Spleen (tissue), 11 donors: Measurements from ENCODE around the gene THOC6. TPM values are rescaled to one million over a fixed set of nuclear protein-coding genes. Genes with fewer than 3 reads are reported as not detected.

Source experiments
- DNase-seq: peaks from one replicate; pipeline ENCODE4 v3.0.0-alpha.2; 2020
- H3K27ac ChIP-seq, 8 donors: fragments of 200-600 bp; sonication (generic) in 7 of 8; 1 replicate in 4 of 8; 2 replicates in 4 of 8; pipeline versions ENCODE4 v1.5.0 to v1.8.0; 2016 to 2021; ENCODE audit warnings: inconsistent platforms in 4 of 8, mild to moderate bottlenecking in 4 of 8, moderate library complexity in 1 of 8
- H3K27me3 ChIP-seq, 7 donors: fragments of 200-600 bp; sonication (generic) in 6 of 7; replicated peaks in 1 of 7; 1 replicate in 4 of 7; 2 replicates in 3 of 7; pipeline versions ENCODE4 v1.5.0 to v1.8.0; 2016 to 2021; ENCODE audit warnings: inconsistent platforms in 3 of 7, mild to moderate bottlenecking in 1 of 7
- H3K36me3 ChIP-seq, 6 donors: fragments of 200-600 bp; sonication (generic) in 5 of 6; 1 replicate in 4 of 6; 2 replicates in 2 of 6; pipeline versions ENCODE4 v1.5.0 to v1.8.0; 2016 to 2021; ENCODE audit warnings: inconsistent platforms in 2 of 6
- H3K4me1 ChIP-seq, 6 donors: fragments of 200-600 bp; sonication (generic) in 5 of 6; 1 replicate in 3 of 6; 2 replicates in 3 of 6; pipeline versions ENCODE4 v1.5.0 to v1.8.0; 2016 to 2021; ENCODE audit warnings: inconsistent platforms in 3 of 6
- H3K4me3 ChIP-seq, 8 donors: fragments of 200-600 bp; sonication (generic) in 7 of 8; 1 replicate in 4 of 8; 2 replicates in 4 of 8; pipeline versions ENCODE4 v1.5.0 to v1.8.0; 2016 to 2021; ENCODE audit warnings: inconsistent platforms in 4 of 8, mild to moderate bottlenecking in 4 of 8, moderate library complexity in 2 of 8
- H3K9me3 ChIP-seq, 8 donors: fragments of 200-600 bp; sonication (generic) in 7 of 8; 1 replicate in 4 of 8; 2 replicates in 4 of 8; pipeline versions ENCODE4 v1.5.0 to v1.8.0; 2016 to 2021; ENCODE audit warnings: inconsistent platforms in 4 of 8
- POLR2A ChIP-seq, 3 donors: fragments of 450-650 bp; IDR thresholded peaks; one replicate each; pipeline ENCODE4 v1.5.1; 2017; ENCODE audit warnings: antibody characterized with exemption in 3 of 3, mild to moderate bottlenecking in 1 of 3
- POLR2AphosphoS5 ChIP-seq, 3 donors: sonication (generic); formaldehyde crosslinking; IDR thresholded peaks; one replicate each; pipeline ENCODE4 v1.5.1; 2017; ENCODE audit warnings: antibody characterized with exemption in 3 of 3
- WGBS, 5 donors: extraction: QIAGEN DNeasy Blood & Tissue Kit in 3 of 5; methylation state at CpG; one replicate each; pipeline versions ENCODE4 v1.1.5 to v1.1.7; 2013 to 2018; 5-methylcytosine and 5-hydroxymethylcytosine counted together
- intact Hi-C: fragments of 100-400 bp; cut with DNase I; formaldehyde crosslinking; loops from one replicate; pipeline ENCODE4 v1.15.0; 2023; ENCODE audit warnings: low total_unique reads
- polyA plus RNA-seq, 3 donors: library from polyadenylated mRNA; stranded (reverse); fragments of 200-250 nt; gene quantifications; one replicate each; pipeline ENCODE4 v1.2.1, GENCODE V29; 2013
- total RNA-seq, 7 donors: library from RNA; depleted of rRNA in 3 of 7; stranded (reverse); fragments of >200 nt in 3 of 7; fragmentation: NEBNext Ultra II Directional in 4 of 7; extraction: Animal tissue kit (Norgen Biotek cat#: 25700) in 4 of 7; gene quantifications; one replicate each; pipeline versions ENCODE4 v1.1.0 to v1.2.1, GENCODE V29; 2016 to 2021
- TF ChIP-seq, protein P1 (sequence below), 11 experiments: fragments of 200-600 bp in 7 of 11; fragments of 450-650 bp in 4 of 11; sonication (generic) in 4 of 11; IDR thresholded peaks in 8 of 11; conservative IDR thresholded peaks in 3 of 11; 1 replicate in 7 of 11; 2 replicates in 4 of 11; pipeline versions ENCODE4 v1.4.0 to v1.8.0; 2016 to 2021; ENCODE audit warnings: antibody characterized with exemption in 11 of 11, inconsistent platforms in 4 of 11, mild to moderate bottlenecking in 1 of 11
- donor health status: healthy with polysubstance abuse.
- donor health status: DM: no; HTN: no; CAD: no; lungs with moderate emphysema.
- donor health status: DM: no; HTN: no; CAD: no.
- donor health status: Bipolar disorder and iron deficiency.
- donor health status: healthy.
- donor health status: DM: no; HTN: no; CAD: no.
- donor health status: DM: yes; HTN: yes; CAD: no.

THOC6 gene
- total and polyA plus RNA-seq, 10 donors: 19.3 to 57.2 (median 28.2) TPM

DNA sequence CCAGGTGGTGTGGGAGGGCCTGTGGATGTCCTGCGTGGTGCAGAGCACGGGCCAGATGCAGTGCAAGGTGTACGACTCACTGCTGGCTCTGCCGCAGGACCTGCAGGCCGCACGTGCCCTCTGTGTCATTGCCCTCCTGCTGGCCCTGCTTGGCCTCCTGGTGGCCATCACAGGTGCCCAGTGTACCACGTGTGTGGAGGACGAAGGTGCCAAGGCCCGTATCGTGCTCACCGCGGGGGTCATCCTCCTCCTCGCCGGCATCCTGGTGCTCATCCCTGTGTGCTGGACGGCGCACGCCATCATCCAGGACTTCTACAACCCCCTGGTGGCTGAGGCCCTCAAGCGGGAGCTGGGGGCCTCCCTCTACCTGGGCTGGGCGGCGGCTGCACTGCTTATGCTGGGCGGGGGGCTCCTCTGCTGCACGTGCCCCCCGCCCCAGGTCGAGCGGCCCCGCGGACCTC is 10.3 kb upstream of the THOC6 start:
- DNase-seq: no peak
- intact Hi-C loops: no loop called here
- Histone ChIP-seq H3K4me3 (no peak overlapping the region), H3K4me1 (peaks cover 3 to 41% (median 17%) of the 10 kb centered on the region in 6 donors), H3K27ac (no peak overlapping the region), H3K9me3 (no peaks in the 10 kb centered on the region), H3K27me3 (peaks cover 0 to 92% (median 38%) of the 10 kb centered on the region in 7 donors), H3K36me3 (no peaks in the 10 kb centered on the region)
- 70 to 81% (median 73%) methylated on average over 15 to 27 of the region's 27 CpGs; no CpG with 5 or more reads in 1 of the 5 donors for WGBS, 5 donors
- no peak for TF ChIP-seq POLR2A (IDR thresholded peaks at IDR 0.05)
- TF ChIP-seq, protein P1, sequence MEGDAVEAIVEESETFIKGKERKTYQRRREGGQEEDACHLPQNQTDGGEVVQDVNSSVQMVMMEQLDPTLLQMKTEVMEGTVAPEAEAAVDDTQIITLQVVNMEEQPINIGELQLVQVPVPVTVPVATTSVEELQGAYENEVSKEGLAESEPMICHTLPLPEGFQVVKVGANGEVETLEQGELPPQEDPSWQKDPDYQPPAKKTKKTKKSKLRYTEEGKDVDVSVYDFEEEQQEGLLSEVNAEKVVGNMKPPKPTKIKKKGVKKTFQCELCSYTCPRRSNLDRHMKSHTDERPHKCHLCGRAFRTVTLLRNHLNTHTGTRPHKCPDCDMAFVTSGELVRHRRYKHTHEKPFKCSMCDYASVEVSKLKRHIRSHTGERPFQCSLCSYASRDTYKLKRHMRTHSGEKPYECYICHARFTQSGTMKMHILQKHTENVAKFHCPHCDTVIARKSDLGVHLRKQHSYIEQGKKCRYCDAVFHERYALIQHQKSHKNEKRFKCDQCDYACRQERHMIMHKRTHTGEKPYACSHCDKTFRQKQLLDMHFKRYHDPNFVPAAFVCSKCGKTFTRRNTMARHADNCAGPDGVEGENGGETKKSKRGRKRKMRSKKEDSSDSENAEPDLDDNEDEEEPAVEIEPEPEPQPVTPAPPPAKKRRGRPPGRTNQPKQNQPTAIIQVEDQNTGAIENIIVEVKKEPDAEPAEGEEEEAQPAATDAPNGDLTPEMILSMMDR (IDR thresholded peaks at IDR 0.05 in 8 of 11, conservative IDR thresholded peaks at IDR 0.05 in 3 of 11): no peak
- no peak for TF ChIP-seq POLR2AphosphoS5 (IDR thresholded peaks at IDR 0.05)

DNA sequence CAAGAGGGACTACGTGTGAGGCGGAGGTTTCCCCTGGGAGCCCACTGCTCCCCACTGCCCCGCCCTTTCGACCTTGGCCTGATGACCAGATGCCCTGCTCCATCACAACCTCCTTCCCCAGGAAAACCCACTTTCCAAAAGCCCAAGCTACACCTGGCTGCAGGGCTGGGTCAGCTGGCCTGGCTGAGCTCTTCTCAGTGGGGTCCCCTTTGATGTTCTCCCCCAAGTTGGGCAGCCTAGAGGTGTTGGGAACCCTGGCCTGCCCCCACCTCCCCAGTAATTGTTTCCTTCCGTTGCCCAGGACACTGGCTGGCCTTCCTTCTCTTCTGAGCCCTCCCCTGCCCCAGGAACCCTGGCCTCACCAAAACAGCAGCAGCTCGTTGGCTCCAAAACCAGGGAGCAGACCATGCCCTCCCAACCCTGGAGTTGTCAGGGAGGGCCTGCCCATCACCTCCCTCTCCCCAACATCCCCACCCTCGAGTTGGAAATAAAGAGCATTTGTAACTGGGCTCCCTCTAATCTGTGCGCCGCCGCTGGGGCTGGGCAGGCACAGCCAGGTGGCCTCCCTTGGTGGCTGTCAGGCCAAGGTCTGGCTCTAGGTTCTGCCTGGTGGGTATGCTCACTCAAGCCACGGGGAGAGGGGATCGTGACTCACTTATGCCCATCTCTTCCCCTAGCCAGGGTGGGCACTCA is 9.7 kb upstream of the THOC6 start:
- WGBS, 5 donors: 60 to 72% (median 68%) methylated on average over 4 to 12 of the region's 12 CpGs
- TF ChIP-seq, protein P1 (IDR thresholded peaks at IDR 0.05 in 8 of 11, conservative IDR thresholded peaks at IDR 0.05 in 3 of 11): no peak
- TF ChIP-seq POLR2AphosphoS5 (IDR thresholded peaks at IDR 0.05): no peak
- TF ChIP-seq POLR2A (IDR thresholded peaks at IDR 0.05): no peak
- H3K9me3 ChIP-seq: no peaks in the 10 kb centered on the region
- intact Hi-C loops: no loop called here
- H3K27ac ChIP-seq: no peak overlapping the region
- H3K4me3 ChIP-seq: no peak overlapping the region
- no peak for DNase-seq
- H3K4me1 ChIP-seq: peaks cover 0 to 41% (median 16%) of the 10 kb centered on the region in 6 donors
- H3K27me3 ChIP-seq: peaks cover 0 to 92% (median 40%) of the 10 kb centered on the region in 7 donors
- H3K36me3 ChIP-seq: no peaks in the 10 kb centered on the region

DNA sequence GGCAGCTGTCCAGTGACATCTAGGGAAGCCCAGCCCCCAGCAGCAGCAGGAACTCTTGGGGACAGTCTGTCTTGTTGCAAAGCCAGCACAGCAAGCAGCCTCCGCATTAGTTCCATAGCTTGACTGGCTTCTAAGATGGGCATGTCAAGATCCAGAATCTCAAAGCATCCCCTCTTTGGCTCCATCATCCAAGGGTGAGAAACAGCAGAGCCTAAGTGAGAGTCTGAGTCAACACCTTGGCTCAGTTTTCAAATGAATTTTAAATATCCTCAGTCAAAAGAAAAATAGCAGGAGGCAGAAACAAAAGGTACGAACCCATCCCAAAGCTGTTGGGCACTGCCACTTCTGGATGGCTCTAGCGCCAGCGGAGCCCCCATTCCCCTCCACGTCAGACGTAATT is 8.9 kb upstream of the THOC6 start:
- Histone ChIP-seq H3K4me3 (no peak overlapping the region), H3K4me1 (peaks cover 7 to 41% (median 21%) of the 10 kb centered on the region in 6 donors), H3K27ac (no peak overlapping the region), H3K36me3 (no peaks in the 10 kb centered on the region), H3K27me3 (peaks cover 0 to 86% (median 40%) of the 10 kb centered on the region in 7 donors), H3K9me3 (no peaks in the 10 kb centered on the region)
- TF ChIP-seq POLR2A (IDR thresholded peaks at IDR 0.05) (no peak), POLR2AphosphoS5 (IDR thresholded peaks at IDR 0.05) (no peak)
- no peak for DNase-seq
- 86 to 95% (median 89%) methylated on average over 6 of the region's 6 CpGs for WGBS, 5 donors
- intact Hi-C loops: no loop called here

DNA sequence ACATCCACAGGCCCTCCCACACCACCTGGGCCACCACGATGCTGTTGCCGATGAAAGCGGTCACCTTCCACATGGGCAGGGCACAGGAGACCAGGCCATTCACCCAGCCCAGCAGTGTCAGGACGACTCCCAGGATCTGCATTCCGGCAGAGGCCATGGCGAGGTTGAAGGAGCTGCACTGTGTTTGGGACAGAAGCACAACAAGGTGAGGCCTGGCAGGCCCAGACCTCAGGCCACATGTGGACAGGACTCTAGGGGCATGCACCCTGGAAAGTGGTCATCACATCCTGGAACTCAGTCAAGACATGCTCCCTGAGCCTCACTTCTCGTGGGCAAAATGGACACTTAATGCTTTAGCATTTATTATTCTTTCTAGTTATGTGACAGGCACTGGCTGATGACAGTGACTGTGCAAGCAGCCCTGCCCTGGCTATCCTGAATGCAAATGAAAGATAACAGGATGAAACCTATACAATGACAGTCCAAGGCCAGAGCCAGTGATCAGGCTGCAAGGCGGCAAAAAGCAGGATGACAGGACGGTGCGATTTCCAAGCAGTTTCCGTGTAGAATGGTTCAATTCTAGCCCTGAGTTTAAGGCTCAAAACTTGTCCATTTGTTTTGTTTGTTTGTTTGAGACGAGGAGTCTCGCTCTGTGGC is 7.8 kb upstream of the THOC6 start:
- intact Hi-C loops: no loop called here
- Histone ChIP-seq H3K36me3 (no peaks in the 10 kb centered on the region), H3K9me3 (no peaks in the 10 kb centered on the region), H3K4me1 (peaks cover 11 to 47% (median 30%) of the 10 kb centered on the region in 6 donors), H3K27ac (no peak overlapping the region), H3K27me3 (peaks cover 0 to 79% (median 40%) of the 10 kb centered on the region in 7 donors), H3K4me3 (no peak overlapping the region)
- 77 to 92% (median 87%) methylated on average over 7 to 13 of the region's 13 CpGs for WGBS, 5 donors
- TF ChIP-seq POLR2AphosphoS5 (IDR thresholded peaks at IDR 0.05): no peak
- TF ChIP-seq, protein P1 (IDR thresholded peaks at IDR 0.05 in 8 of 11, conservative IDR thresholded peaks at IDR 0.05 in 3 of 11): no peak
- no peak for TF ChIP-seq POLR2A (IDR thresholded peaks at IDR 0.05)
- DNase-seq: no peak
